GM06990 (cell line): ENCODE data around the gene NDRG3.

ENCODE experiments used
- DNase-seq: peaks from one replicate; pipeline ENCODE4 v3.0.0-alpha.2; 2011; ENCODE audit not compliant: insufficient read length; ENCODE audit errors: extremely low read depth
- H3K27me3 ChIP-seq: replicated peaks from 2 replicates; pipeline ENCODE4 v1.6.0; 2011; ENCODE audit warnings: low read length; ENCODE audit not compliant: control insufficient read depth, insufficient read depth
- H3K36me3 ChIP-seq: 2 replicates; pipeline ENCODE4 v1.5.1; 2011; ENCODE audit warnings: low read length; ENCODE audit not compliant: control insufficient read depth, insufficient read depth
- H3K4me3 ChIP-seq: replicated peaks from 2 replicates; pipeline ENCODE4 v1.5.1; 2011; ENCODE audit warnings: low read depth, mild to moderate bottlenecking, control low read depth, low read length
- TF ChIP-seq, protein P1 (sequence below): IDR thresholded peaks from 2 replicates; pipeline ENCODE4 v1.5.1; 2011; ENCODE audit warnings: low read length, control low read depth, mild to moderate bottlenecking, inconsistent platforms; ENCODE audit not compliant: insufficient read depth, poor library complexity, severe bottlenecking

The NDRG3 gene

DNA sequence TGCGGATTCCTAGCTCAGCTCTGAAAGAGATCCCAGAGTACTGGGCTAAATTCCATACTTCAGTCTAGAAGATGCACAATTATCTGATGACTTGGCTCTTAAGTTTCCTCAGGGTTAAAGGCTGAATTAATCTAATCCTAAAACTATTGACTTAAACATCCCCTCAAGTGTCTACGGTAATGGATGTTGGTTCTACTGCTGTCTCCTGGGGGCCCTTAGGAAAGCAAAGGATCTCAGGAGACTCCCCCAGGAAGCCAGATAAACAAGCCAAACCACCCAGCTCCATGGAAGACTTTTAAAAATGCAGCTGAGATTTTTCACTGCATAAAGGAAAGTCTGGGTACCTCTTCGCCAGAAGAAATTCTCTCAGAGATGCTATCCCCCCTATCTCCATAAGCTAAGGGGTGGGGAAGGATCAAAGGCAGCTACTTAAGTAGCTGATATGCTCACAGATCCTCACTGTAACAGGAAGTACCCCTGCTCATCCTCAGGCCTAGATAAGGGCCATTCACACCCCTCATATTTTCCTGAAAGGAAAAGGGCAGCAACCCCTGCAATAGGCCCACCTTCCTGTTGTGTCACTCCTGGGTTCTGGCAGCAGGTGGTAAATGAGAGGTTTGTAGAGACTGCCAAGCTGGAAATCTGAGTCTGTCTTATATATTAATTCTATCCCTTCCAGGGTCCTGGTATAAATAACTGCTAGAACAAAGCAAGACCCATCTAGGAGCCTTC is 9.3 kb downstream of the NDRG3 start:
- no peak for DNase-seq
- Histone ChIP-seq H3K4me3 (no peak overlapping the region), H3K36me3 (no peaks in the 10 kb centered on the region), H3K27me3 (no peaks in the 10 kb centered on the region)
- TF ChIP-seq, protein P1, sequence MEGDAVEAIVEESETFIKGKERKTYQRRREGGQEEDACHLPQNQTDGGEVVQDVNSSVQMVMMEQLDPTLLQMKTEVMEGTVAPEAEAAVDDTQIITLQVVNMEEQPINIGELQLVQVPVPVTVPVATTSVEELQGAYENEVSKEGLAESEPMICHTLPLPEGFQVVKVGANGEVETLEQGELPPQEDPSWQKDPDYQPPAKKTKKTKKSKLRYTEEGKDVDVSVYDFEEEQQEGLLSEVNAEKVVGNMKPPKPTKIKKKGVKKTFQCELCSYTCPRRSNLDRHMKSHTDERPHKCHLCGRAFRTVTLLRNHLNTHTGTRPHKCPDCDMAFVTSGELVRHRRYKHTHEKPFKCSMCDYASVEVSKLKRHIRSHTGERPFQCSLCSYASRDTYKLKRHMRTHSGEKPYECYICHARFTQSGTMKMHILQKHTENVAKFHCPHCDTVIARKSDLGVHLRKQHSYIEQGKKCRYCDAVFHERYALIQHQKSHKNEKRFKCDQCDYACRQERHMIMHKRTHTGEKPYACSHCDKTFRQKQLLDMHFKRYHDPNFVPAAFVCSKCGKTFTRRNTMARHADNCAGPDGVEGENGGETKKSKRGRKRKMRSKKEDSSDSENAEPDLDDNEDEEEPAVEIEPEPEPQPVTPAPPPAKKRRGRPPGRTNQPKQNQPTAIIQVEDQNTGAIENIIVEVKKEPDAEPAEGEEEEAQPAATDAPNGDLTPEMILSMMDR, result no peak

DNA sequence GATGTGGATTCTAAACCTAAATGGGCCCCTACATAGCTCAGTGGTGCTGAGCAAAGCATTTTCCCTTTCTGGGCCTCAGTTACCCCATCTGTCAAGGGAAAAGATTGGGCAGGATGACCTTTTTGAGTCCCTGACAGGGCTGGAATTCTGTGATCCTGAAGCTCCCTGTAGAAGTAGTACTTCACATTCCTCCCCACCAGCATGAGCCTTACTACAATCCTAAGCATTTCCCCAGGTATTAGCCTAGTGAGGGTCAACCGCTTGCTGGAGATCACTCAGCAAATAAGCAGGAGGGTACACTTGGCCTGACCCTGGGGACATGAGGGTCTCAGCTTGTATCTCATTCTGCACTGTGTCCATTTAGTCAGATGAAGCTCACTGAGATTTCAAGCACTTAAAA is 13.4 kb downstream of the NDRG3 start:
- H3K36me3 ChIP-seq, result no peaks in the 10 kb centered on the region
- DNase-seq, result no peak
- no peaks in the 10 kb centered on the region for H3K27me3 ChIP-seq
- H3K4me3 ChIP-seq, result no peak overlapping the region
- TF ChIP-seq, protein P1, result no peak

DNA sequence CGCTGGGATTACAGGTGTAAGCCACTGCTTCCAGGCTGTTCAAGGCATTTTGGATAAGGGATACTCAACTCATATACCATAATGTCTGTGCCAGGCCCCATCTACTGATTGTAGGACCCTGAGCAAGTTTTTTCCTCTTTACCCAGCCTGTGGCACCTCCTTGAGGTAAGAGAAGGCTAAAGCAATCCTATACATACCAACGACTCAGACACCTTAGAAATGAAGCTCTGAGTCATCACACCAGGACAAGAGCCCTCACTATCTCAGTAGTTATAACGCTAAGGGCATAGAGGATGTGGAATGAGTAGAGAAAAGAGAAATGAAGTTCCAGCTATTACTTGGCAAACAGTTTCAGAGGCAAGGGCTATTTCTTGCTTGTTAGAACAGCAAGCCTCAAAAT is 16.9 kb downstream of the NDRG3 start:
- TF ChIP-seq, protein P1, result peak; percentile 23

DNA sequence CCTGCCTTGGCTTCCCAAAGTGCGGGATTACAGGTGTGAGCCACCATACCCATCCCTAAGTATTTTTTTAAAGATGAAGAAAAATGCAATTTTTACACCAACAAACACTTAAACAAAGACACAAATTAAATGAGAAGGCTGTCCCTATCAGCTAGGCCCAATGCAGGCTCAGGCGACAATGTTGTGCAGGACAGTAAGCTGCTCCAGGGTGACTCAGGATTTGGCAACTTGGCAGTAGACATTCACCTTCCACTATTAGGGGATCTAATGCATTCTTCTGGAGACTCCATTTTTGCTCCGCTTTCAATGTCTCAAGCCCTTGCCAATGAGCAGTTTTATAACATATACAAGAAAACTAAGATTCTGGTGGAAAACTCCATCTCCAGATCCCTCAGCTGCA is 19.7 kb downstream of the NDRG3 start:
- DNase-seq, result no peak
- TF ChIP-seq, protein P1, result no peak
- Histone ChIP-seq H3K27me3 (no peaks in the 10 kb centered on the region), H3K4me3 (no peak overlapping the region), H3K36me3 (no peaks in the 10 kb centered on the region)

More for the DNA sequence above, 16.9 kb downstream of the NDRG3 start:
- DNase-seq, result no peak
- no peak overlapping the region for H3K4me3 ChIP-seq
- H3K36me3 ChIP-seq, result no peaks in the 10 kb centered on the region
- H3K27me3 ChIP-seq, result no peaks in the 10 kb centered on the region

DNA sequence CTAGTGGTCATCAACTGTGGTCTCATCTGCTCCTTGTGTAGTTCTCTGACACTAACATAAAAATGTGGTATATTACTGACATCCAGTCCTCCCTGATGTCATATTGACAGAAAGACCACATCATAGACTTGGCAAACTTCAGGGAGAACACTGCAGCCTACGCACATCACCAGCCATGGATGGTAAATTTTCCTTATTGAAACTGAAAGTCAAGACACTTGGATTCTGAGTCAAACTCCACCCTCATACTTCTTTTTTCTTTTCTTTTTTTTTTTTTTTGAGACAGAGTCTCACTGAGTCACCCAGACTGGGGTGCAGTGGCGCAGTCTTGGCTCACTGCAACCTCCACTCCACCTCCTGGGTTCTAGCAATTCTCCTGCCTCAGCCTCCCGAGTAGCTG is 25.4 kb downstream of the NDRG3 start:
- no peak for DNase-seq
- TF ChIP-seq, protein P1, result no peak
- H3K27me3 ChIP-seq, result no peaks in the 10 kb centered on the region
- H3K36me3 ChIP-seq, result no peaks in the 10 kb centered on the region
- no peak overlapping the region for H3K4me3 ChIP-seq

DNA sequence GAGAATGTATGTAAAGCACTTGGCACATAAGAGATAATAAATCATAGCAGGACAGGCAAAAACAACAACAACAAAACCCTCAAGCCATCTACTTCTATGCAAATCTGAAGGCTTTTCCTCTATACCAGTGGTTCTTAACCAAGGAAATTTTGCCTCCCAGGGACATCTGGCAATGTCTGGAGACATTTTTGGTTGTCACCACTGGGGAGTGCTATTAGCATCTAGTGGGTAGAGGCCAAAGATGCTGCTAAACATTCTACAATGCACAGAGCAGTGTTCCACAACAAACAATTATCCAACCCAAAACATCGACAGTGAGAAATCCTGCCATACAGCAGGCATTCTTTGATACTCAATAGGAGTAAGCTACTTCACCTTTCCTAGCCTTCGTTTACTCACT is 28.2 kb downstream of the NDRG3 start:
- Histone ChIP-seq H3K4me3 (no peak overlapping the region), H3K27me3 (no peaks in the 10 kb centered on the region), H3K36me3 (no peaks in the 10 kb centered on the region)
- TF ChIP-seq, protein P1, result no peak
- DNase-seq, result no peak
